SJSA1 (cell line): ENCODE measurements around the gene DIPK1C. TPM values are rescaled to one million over a fixed set of nuclear protein-coding genes. Genes with fewer than 3 reads are reported as not detected.
A peak's percentile ranks its signal among the peaks of the same experiment; 100 is the strongest.

ENCODE experiments used
- DNase-seq, 2 experiments: peaks; one replicate each; pipeline ENCODE4 v3.0.0-alpha.2; 2015 to 2020; ENCODE audit warnings: low spot score in 2 of 2, low read depth in 1 of 2
- H3K27ac ChIP-seq: fragments of 250-450 bp; sonication (Bioruptor Pico); 2 replicates; pipeline ENCODE4 v1.5.1; 2020; ENCODE audit warnings: mild to moderate bottlenecking, moderate library complexity
- H3K27me3 ChIP-seq: fragments of 250-450 bp; sonication (Bioruptor Pico); replicated peaks from 2 replicates; pipeline ENCODE4 v1.5.1; 2020; ENCODE audit warnings: mild to moderate bottlenecking, moderate library complexity
- H3K36me3 ChIP-seq: fragments of 250-450 bp; sonication (Bioruptor Pico); 2 replicates; pipeline ENCODE4 v1.5.1; 2020; ENCODE audit warnings: mild to moderate bottlenecking
- H3K4me1 ChIP-seq: fragments of 250-450 bp; sonication (Bioruptor Pico); replicated peaks from 2 replicates; pipeline ENCODE4 v1.6.1; 2021; ENCODE audit warnings: mild to moderate bottlenecking
- H3K4me3 ChIP-seq: fragments of 250-450 bp; sonication (Bioruptor Pico); 2 replicates; pipeline ENCODE4 v1.5.1; 2020; ENCODE audit warnings: mild to moderate bottlenecking
- H3K9me3 ChIP-seq: fragments of 250-450 bp; sonication (Bioruptor Pico); replicated peaks from 2 replicates; pipeline ENCODE4 v1.5.1; 2020; ENCODE audit warnings: mild to moderate bottlenecking
- total RNA-seq: library from RNA; depleted of rRNA; stranded (reverse); fragments of >200 nt; shearing (Covaris generic); gene quantifications from 2 replicates; pipeline ENCODE4 v1.2.3, GENCODE V29; 2014

Gene DIPK1C
- total RNA-seq, 1 experiment from 2014 or later = not detected

- no peak overlapping the region for H3K27ac ChIP-seq
- peaks cover 67% of the 10 kb centered on the region for H3K27me3 ChIP-seq
- DNase-seq = no peak
- H3K4me1 ChIP-seq = no peaks in the 10 kb centered on the region
- no peaks in the 10 kb centered on the region for H3K9me3 ChIP-seq
- H3K4me3 ChIP-seq = no peak overlapping the region
- H3K36me3 ChIP-seq = no peaks in the 10 kb centered on the region
These were observed 2.8 kb downstream of the DIPK1C start for GRCh38 chr18:74454279-74454751.

GRCh38 chr18:74453642-74454198 lies 3.4 kb downstream of the DIPK1C start:
- H3K27me3 ChIP-seq = peaks cover 62% of the 10 kb centered on the region
- H3K4me1 ChIP-seq = no peaks in the 10 kb centered on the region

GRCh38 chr18:74453016-74453566 lies 4.0 kb downstream of the DIPK1C start:
- no peak overlapping the region for H3K4me3 ChIP-seq
- H3K9me3 ChIP-seq = no peaks in the 10 kb centered on the region
- H3K27me3 ChIP-seq = peaks cover 55% of the 10 kb centered on the region
- H3K4me1 ChIP-seq = no peaks in the 10 kb centered on the region
- H3K36me3 ChIP-seq = no peaks in the 10 kb centered on the region
- H3K27ac ChIP-seq = no peak overlapping the region
- no peak for DNase-seq

More at GRCh38 chr18:74453642-74454198, 3.4 kb downstream of the DIPK1C start:
- DNase-seq = no peak
- no peaks in the 10 kb centered on the region for H3K9me3 ChIP-seq
- no peak overlapping the region for H3K4me3 ChIP-seq
- H3K36me3 ChIP-seq = no peaks in the 10 kb centered on the region
- no peak overlapping the region for H3K27ac ChIP-seq

GRCh38 chr18:74451148-74451547 lies 6.0 kb downstream of the DIPK1C start:
- DNase-seq = no peak

GRCh38 chr18:74450626-74451025 lies 6.5 kb downstream of the DIPK1C start:
- Histone ChIP-seq H3K36me3 (no peaks in the 10 kb centered on the region), H3K4me3 (no peak overlapping the region), H3K27ac (no peak overlapping the region), H3K9me3 (no peaks in the 10 kb centered on the region), H3K4me1 (no peaks in the 10 kb centered on the region), H3K27me3 (peaks cover 33% of the 10 kb centered on the region)
- DNase-seq = no peak

More at GRCh38 chr18:74451148-74451547, 6.0 kb downstream of the DIPK1C start:
- Histone ChIP-seq H3K36me3 (no peaks in the 10 kb centered on the region), H3K9me3 (no peaks in the 10 kb centered on the region), H3K4me1 (no peaks in the 10 kb centered on the region), H3K27me3 (peaks cover 39% of the 10 kb centered on the region), H3K4me3 (no peak overlapping the region), H3K27ac (no peak overlapping the region)

- Histone ChIP-seq H3K27ac (no peak overlapping the region), H3K4me3 (no peak overlapping the region), H3K27me3 (peaks cover 16% of the 10 kb centered on the region)
These were observed 9.5 kb downstream of the DIPK1C start for GRCh38 chr18:74447404-74448152.

GRCh38 chr18:74446631-74447403 lies 10.3 kb downstream of the DIPK1C start:
- no peak for DNase-seq
- no peaks in the 10 kb centered on the region for H3K9me3 ChIP-seq
- peaks cover 13% of the 10 kb centered on the region for H3K27me3 ChIP-seq
- no peak overlapping the region for H3K4me3 ChIP-seq
- H3K36me3 ChIP-seq = no peaks in the 10 kb centered on the region
- H3K27ac ChIP-seq = no peak overlapping the region
- no peaks in the 10 kb centered on the region for H3K4me1 ChIP-seq

More at GRCh38 chr18:74447404-74448152, 9.5 kb downstream of the DIPK1C start:
- Histone ChIP-seq H3K4me1 (no peaks in the 10 kb centered on the region), H3K36me3 (no peaks in the 10 kb centered on the region), H3K9me3 (no peaks in the 10 kb centered on the region)
- DNase-seq = no peak

- DNase-seq = no peak
- Histone ChIP-seq H3K4me1 (no peaks in the 10 kb centered on the region), H3K27ac (no peak overlapping the region), H3K36me3 (no peaks in the 10 kb centered on the region), H3K9me3 (no peaks in the 10 kb centered on the region), H3K4me3 (no peak overlapping the region), H3K27me3 (peaks cover 10% of the 10 kb centered on the region)
These were observed 10.9 kb downstream of the DIPK1C start for GRCh38 chr18:74446178-74446577.

- Histone ChIP-seq H3K27me3 (peaks cover 10% of the 10 kb centered on the region), H3K9me3 (no peaks in the 10 kb centered on the region), H3K27ac (no peak overlapping the region), H3K36me3 (no peaks in the 10 kb centered on the region), H3K4me1 (no peaks in the 10 kb centered on the region), H3K4me3 (no peak overlapping the region)
- peak in 1 of 2 experiments; percentile 31 for DNase-seq
These were observed 11.5 kb downstream of the DIPK1C start for GRCh38 chr18:74445585-74445984.

- DNase-seq = no peak
- Histone ChIP-seq H3K27ac (no peak overlapping the region), H3K36me3 (no peaks in the 10 kb centered on the region), H3K9me3 (no peaks in the 10 kb centered on the region), H3K4me3 (no peak overlapping the region), H3K27me3 (peaks cover 10% of the 10 kb centered on the region), H3K4me1 (no peaks in the 10 kb centered on the region)
These were observed 13.0 kb downstream of the DIPK1C start for GRCh38 chr18:74444104-74444503.

- H3K4me1 ChIP-seq = no peaks in the 10 kb centered on the region
- H3K27ac ChIP-seq = no peak overlapping the region
- no peaks in the 10 kb centered on the region for H3K9me3 ChIP-seq
- peaks cover 10% of the 10 kb centered on the region for H3K27me3 ChIP-seq
- no peak for DNase-seq
- H3K4me3 ChIP-seq = no peak overlapping the region
- H3K36me3 ChIP-seq = no peaks in the 10 kb centered on the region
These were observed 16.2 kb downstream of the DIPK1C start for GRCh38 chr18:74440808-74441427.

- H3K27me3 ChIP-seq = peaks cover 3% of the 10 kb centered on the region
- no peaks in the 10 kb centered on the region for H3K4me1 ChIP-seq
- H3K9me3 ChIP-seq = no peaks in the 10 kb centered on the region
- no peak overlapping the region for H3K27ac ChIP-seq
- H3K4me3 ChIP-seq = no peak overlapping the region
- H3K36me3 ChIP-seq = no peaks in the 10 kb centered on the region
- no peak for DNase-seq
These were observed 19.0 kb downstream of the DIPK1C start for GRCh38 chr18:74438091-74438490.

GRCh38 chr18:74436158-74436769 lies 20.8 kb downstream of the DIPK1C start:
- Histone ChIP-seq H3K27ac (no peak overlapping the region), H3K27me3 (no peaks in the 10 kb centered on the region; the same call in 1 of the 2 replicates), H3K36me3 (no peaks in the 10 kb centered on the region), H3K4me1 (no peaks in the 10 kb centered on the region), H3K4me3 (no peak overlapping the region), H3K9me3 (no peaks in the 10 kb centered on the region)
- DNase-seq = no peak
